OCI-LY3 (cell line): ENCODE results near the gene GOLPH3L.

ENCODE experiments used
- EZH2phosphoT487 ChIP-seq: fragments of 200-600 bp; shearing (Covaris generic); IDR thresholded peaks from 2 replicates; pipeline ENCODE4 v1.6.1; 2018; ENCODE audit warnings: antibody characterized with exemption, mixed run types, low read depth
- TF ChIP-seq, protein P1 (sequence below): fragments of 200-600, 300-600 bp; sonication (generic); IDR thresholded peaks from 2 replicates; pipeline ENCODE4 v1.5.1; 2014; ENCODE audit warnings: antibody characterized with exemption, low read length, low read depth

- TF ChIP-seq, protein P1, sequence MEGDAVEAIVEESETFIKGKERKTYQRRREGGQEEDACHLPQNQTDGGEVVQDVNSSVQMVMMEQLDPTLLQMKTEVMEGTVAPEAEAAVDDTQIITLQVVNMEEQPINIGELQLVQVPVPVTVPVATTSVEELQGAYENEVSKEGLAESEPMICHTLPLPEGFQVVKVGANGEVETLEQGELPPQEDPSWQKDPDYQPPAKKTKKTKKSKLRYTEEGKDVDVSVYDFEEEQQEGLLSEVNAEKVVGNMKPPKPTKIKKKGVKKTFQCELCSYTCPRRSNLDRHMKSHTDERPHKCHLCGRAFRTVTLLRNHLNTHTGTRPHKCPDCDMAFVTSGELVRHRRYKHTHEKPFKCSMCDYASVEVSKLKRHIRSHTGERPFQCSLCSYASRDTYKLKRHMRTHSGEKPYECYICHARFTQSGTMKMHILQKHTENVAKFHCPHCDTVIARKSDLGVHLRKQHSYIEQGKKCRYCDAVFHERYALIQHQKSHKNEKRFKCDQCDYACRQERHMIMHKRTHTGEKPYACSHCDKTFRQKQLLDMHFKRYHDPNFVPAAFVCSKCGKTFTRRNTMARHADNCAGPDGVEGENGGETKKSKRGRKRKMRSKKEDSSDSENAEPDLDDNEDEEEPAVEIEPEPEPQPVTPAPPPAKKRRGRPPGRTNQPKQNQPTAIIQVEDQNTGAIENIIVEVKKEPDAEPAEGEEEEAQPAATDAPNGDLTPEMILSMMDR, result no peak
- no peak for TF ChIP-seq EZH2phosphoT487
These were observed at the start of gene GOLPH3L for GRCh38 chr1:150696995-150697927.
